HG02885 (cell line): Measurements from ENCODE around the gene CHRDL2.

Experiments used
- ATAC-seq: cut with Tn5 transposase; IDR thresholded peaks from one replicate; pipeline ENCODE4 v1.9.1; 2021; ENCODE audit warnings: mild to moderate bottlenecking; ENCODE audit not compliant: unreplicated experiment, poor library complexity

Gene CHRDL2

DNA sequence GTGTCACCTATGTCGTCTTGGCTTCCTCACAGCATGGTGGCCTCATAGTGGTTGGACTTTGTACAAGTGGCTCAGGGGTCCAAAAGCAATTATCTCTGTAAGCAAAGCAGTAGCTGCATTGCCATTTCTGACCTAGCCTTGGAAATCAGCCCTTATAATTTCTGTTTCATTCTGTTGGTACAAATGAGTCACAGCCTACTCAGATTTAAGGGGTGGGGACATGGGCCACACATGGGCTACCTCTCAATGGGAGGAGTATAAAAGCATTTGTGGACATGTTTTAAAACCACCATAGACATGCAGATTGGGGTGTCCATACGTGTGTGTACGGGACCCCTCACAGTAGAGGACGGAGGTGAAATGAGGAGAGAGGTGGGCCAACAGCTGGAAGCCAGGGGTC is 41.6 kb downstream of the CHRDL2 start:
- ATAC-seq: no peak

DNA sequence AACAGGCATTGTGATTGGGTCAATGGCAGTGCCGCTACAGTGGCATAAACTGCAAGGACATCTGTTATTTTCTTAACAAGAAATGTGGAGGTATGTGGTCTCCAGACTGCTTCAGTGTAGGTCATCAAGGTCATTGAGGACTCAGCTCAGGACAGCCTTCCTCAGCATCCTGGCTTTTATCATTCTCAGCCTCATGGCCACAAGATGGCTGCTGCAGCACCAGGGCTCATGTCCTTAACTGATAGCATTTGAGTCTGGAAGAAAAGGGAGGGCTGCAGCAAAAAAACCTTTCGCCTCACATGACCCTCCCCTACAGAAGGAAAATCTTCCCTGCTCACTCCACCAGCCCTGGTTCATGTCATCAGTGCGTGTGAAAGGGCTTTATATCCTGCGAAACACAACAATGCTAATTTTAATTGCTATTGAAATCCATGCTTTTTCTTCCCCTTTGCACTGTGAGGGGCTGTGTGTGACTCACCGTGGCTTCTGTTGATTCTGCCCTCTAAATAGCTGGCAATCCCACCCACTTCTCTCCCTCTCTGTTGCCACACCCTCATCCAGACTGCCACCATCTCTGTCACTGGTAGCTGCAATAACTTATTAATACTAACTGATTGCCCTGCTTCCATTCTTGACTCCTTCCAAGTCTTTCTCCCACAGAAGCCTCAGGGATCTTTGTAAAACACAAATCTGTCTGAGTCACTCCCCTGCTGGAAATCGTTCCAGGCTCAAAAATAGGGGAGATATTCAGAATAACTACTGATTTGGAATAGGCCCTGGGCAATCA is 43.8 kb downstream of the CHRDL2 start:
- no peak for ATAC-seq

GRCh38 chr11:74686792-74687191 is 44.4 kb downstream of the CHRDL2 start:
- ATAC-seq: no peak

DNA sequence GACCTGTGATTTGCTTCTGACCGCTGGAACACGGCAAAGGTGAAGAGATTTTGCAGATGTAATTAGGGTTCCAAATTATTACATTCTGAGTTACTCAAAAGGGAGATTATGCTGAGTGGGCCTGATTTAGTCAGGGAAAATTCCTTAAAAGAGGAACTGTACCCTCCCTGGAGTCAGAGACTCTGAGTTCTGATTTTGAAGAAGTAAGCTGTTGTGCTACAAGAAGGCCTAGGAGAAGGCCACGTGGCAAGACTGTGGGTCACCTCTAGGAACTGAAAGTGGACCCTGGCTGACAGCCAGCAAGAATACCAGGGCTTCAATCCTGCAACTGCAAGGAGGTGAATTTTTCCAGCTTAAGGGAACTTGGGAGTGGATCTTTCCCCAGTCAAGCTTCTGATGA is 45.3 kb downstream of the CHRDL2 start:
- ATAC-seq: no peak

GRCh38 chr11:74685338-74685737 is 45.9 kb downstream of the CHRDL2 start:
- ATAC-seq: no peak

DNA sequence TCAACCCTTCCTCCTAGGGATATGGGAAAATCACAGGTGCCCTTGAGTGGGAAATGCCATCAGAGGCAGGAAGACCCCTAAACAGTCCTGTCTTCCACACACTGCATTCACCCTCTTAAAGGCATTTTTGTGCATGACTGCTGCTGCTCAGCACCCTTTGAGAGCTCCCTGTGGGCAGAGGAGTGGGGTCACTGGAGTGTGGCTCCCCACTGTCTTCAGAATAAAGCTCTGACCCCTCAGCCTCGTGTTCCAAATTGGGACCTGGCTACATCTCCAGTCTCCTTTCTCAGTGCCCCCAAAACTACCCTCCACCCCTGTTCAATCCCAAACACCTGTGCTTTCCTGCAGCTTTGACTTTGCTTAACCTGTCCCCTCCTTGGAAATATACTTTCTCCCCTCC is 46.6 kb downstream of the CHRDL2 start:
- no peak for ATAC-seq

- ATAC-seq: no peak
Observed at GRCh38 chr11:74683941-74684481, 47.2 kb downstream of the CHRDL2 start.

DNA sequence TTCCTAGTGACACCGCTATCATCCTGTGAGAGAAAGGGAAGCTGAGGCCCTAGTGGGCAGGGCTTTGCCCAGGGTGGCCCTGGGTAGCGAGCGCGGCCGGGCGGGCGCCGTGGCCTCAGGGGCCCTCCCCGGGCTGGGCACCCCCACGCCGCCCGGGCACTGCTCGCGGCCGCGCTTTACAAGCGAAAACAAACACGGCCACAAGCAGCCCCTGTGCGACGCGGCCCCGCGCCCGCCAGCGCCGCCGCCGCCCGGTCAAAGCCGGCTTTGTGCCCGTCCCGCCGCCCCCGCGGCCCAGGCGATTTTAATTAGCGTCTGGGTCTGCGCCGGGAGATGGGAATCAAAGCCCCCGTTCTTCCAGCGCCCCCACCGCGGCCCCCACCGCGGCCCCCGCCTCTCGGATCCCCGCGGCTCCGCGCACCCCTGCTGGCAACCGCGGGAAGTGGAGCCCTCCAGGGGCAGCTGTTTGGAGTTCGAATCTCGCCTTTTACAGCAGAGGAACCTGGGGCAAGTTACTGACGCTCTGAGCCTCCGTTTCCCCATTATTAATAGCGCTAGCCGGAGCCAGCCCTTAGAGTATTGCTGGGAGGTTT is 47.9 kb downstream of the CHRDL2 start:
- ATAC-seq: no peak

- no peak for ATAC-seq
Observed at GRCh38 chr11:74682731-74683278, 48.4 kb downstream of the CHRDL2 start.

GRCh38 chr11:74681686-74682651 is 49.3 kb downstream of the CHRDL2 start:
- ATAC-seq: no peak

DNA sequence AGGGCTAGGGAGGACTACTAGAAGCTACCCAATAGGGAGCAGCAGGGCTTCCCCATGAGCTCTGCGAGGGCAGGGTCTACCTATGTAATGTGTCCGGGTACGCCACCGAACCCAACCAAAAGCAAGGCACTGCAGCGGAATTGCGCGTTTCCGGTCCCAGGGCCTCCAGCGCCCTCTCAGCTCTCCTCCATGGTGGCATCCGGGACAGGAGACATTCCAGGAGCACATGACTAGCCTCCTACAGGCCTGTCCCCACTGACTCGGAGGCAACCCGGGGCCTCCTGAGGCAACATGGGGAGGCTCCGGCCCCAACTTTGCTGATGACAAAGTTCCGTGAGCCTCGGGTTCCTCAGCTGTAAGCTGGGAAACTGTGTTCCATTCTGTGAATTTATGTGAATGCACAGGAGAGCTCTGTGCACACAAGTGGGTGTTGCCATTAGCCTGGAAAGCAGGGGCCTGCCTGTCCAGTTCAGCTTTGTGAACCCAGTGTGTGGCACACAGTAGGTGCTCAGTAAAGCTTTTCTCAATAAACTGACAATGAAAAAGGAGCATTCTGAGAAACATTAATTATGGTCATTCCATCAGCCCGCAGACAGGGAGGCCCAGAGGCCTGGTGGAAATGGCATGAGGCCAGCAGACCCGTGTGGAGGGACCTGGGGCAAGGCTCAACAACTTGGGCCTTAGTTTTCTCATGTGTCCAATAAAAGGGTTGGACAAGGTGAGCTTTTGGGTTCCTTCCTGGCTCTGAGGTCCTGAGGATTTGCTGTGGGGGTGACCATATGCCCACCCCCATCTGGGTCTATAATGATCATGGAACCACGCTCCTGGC is 50.3 kb downstream of the CHRDL2 start:
- ATAC-seq: no peak

DNA sequence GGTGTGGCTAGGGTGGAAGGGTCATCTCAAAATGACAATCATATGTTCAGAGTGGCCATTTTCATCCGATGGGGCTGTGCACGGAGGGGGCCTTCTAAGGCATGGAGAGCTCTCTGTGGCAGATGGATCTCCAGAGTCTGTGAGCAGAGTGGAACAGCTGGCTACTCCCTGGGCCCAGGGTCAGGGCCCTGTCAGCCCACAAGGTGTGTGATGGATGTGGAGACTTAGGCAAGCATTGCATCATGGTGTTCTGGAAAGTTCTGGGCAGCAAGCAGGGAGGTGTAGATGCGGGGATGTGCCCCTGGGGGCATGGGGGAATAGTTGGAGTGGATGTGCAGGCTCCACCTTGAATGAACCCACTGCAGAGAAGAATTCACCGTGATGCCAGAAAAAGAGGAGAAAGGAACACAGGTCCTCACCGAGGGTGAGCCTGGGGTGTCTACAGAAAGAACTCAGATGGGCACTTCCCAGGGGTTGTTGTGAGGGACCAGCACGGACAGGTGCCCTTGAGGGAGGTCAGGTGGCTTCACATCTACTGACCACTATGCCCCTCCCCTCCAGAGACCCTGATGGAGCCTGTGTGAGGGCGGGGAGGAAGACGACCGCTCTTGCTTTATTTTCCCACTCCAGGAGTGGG is 51.1 kb downstream of the CHRDL2 start:
- no peak for ATAC-seq

- no peak for ATAC-seq
Observed at GRCh38 chr11:74679513-74679865, 51.7 kb downstream of the CHRDL2 start.

DNA sequence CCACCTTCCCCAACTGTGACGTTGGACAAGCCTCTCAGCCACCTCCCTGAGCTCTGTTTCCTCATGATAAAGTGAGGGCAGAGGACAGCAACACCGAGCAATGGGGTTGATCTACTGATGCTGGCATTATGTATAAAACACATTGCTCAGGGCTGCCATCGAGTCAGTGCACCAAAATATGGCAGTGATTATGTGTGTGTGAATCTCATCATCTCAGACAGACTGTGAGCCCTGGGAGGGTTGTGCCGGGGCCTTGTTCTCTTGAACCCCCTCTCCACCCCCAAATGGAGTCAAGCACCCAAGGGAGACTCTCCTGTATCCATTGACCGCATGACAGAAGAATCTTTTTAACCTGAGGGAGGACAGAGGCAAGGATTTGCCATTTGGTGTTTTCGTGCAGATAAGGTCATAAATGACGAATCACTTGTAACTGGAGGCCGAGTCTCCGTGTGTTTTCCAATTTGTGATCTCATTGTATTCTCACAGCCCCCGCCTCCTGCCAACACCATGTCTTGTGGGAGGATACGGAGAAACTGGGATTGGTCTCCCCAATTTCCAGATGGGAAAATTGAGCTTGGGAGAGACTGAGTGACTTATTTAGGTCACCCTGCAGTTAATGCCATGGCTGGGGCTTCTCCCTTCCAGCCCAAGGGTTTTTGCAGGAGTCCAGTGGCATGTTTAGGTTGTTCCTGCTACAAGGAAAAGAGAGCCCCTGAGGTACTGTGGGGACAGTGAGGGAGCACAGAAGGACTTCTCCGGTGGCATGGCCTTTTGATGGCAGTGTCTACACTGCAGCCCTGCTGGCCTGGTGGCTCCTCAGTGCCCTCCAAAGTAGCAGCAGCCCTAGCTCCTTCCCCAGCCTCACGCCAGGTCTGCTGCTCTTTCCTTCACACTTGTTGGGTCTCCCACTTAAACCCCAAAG is 52.4 kb downstream of the CHRDL2 start:
- no peak for ATAC-seq

DNA sequence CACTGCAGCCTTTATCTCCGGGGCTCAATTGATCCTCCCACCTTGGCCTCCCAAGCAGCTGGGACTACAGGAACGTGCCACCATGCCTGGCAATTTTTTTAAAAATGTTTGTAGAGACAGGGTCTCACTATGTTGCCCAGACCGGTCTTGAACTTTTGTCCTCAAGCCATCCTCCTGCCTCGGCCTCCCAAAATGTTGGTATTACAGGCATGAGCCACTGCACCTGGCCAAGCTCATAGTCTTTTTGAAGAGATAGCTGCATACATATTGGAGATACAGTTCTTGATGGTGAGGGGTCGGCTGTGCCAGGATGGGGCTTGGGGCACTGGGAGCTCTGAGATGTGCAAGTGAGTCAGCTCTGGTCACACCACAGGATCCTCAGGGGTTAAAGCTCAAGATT is 53.2 kb downstream of the CHRDL2 start:
- no peak for ATAC-seq

DNA sequence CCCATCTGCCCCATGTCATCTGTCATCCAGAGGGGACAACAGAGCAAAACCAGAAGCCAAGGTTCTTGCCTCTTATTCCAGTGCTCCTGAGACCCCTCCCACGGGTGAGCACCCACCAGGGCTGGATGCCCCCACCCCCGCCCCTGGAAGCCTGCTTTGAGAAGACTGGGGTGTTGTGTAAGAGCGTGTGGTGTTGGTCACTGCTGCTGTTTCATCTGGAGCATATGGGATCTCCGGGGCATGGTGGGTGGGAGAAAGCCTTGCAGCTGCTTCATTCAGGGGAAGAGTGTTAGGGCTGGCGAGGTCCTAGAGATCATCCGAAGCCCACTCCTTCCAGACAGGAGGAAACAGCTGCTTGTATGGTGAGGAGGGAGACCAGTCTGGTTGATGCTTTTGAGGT is 54.1 kb downstream of the CHRDL2 start:
- no peak for ATAC-seq

- ATAC-seq: no peak
Observed at GRCh38 chr11:74676596-74676995, 54.6 kb downstream of the CHRDL2 start.

GRCh38 chr11:74675761-74676160 is 55.5 kb downstream of the CHRDL2 start:
- no peak for ATAC-seq
